NCI-H748 treated with DMSO at 0.1 percent for 48 hours (cell line): ENCODE measurements around the gene KYNU.
"Not testable (repeated sequence)": the region's sequence is repeated elsewhere in the genome, so short reads cannot be mapped to it uniquely, and the experiment has no call there.

ENCODE experiments used
- DNase-seq: peaks from one replicate; lab custom pipeline; 2025; lab: John Stamatoyannopoulos, UW

Gene KYNU

DNA sequence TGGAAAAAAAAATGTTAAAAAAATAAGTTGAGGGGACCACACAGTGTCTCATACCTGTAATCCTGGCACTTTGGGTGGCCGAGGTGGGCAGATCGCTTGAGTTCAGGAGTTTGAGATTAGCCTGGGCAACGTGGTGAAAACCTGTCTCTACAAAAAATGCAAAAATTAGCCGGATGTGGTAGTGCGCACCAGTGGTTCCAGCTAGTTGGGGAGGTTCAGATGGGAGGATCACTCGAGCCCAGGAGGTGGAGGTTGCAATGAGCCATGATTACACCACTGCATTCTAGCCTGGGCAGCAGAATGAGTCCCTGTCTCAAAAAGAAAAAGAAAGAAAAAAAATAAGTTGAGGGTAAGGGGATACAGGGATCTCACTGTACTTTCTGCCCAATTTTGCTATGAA lies 6.1 kb upstream of the KYNU start:
- DNase-seq, result no peak

DNA sequence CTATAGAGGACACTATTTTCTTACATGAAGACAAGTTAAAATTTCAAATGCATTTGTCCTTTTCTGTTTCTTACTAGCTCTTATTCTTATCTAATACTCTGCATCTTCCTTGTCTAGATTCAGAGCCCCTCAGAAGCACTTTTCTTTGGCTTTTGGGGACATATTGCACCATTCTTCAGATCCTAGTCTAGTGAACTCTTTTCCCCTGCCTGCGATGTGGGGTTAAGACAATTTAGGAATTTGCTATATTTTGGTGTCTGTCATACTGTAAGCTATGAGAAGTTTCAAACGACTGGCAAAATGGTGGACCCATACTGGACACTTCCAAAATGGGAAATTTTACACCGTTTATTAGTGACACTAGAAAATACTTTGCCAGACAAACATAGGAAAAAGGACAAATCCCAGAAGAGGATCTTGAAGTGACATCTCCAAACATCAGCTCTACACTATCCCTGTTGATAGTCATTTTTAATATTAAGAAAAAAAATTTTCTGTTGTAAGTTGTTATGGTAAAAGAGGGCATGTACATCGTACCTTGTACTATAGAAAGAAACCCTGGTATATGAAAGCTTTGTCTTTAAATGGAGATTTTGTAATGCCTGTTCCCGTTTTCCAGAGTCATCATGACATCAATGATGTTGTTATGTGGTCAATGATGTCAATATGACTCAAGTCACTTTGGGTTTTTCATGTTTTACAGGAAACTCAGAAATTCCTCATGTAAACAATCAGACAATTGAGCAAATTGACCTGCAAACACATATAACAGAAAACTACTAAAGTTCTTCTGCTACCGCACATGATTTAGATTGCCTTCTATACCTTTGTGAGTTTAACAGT lies 4.4 kb upstream of the KYNU start:
- no peak for DNase-seq

DNA sequence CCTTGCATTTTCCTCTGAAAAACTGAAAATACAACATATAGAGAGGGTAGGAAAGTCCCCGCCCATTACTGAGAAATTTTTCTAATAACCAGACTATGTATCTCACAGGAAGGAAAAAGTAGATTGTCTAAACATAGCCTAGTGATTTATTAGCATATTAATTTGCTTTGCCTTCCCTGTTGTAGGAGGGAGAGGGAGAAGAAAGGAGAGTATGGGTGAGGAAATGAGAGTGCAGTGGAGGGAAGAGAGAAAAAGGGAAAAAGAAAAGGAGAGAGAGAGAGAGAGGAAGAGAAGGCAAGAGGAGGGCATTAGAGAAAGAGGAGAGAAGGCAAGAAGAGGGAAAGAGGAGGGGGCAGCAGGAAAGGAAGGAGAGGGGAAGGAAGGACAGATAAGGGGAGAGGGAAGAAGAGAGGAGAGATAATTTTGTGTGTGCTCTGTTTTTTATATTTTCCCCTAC lies 3.6 kb upstream of the KYNU start:
- DNase-seq, result no peak

DNA sequence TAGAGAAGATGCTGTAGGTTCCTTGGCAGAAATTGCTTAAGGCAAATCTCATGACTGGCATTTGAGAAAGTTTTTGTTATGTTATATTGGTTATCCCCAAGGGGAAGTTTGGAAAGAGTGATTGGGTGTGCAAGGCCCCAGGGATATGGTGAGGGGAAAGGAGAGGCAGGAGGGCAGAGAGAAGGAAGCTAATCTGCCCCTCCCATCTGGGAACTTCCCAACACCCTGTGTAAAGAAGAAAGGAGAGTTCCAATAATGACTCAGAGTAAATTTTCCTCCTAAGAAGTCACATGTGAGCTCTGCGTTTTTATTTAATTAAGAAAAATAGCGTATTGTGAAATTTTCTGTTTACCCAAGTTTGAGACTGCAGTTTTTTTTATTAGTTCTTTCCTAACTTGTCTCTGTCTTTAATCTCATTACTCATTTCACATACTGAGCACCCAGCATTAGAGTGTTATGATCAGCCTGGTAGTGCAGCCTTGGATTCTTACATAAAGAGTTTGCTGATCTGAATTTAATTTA lies 3.1 kb upstream of the KYNU start:
- DNase-seq, result no peak

DNA sequence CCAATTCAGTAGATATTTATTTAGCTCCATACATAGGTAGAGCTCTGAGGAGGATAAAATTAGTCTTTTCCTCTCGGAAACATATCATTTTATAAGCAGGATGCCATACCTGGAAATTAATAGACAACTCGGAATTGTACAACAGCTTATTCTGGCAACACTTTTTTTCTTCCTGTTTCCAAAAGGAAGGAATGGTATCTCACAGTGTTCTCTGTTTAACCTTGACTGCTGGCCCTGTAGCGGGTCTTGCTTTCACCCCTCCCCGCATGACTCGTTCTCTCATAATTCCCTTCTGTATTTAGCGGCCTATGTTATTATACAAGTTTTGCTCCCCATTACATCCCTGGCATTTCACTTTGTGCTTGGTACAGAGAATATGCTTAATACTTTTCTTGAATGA lies 2.5 kb upstream of the KYNU start:
- no peak for DNase-seq

DNA sequence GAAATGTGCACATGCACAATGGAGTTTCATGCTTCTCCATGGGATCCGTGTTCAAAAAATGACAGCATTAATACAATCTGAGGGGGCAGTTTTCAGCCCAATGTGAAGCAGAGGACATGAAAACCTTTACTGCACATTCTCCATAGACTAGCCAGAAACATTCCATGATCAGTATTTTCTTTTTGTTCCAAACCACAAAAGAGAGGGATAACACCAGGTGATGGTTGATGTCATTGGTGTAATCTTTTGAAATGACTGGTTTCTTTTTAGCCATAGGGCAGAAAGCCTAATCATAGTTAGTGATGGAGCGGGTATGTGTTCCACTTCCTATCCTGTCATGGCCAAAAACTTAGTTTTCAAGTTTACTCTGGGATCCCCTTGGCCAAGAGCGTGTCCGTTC lies 1.8 kb upstream of the KYNU start:
- DNase-seq, result no peak

DNA sequence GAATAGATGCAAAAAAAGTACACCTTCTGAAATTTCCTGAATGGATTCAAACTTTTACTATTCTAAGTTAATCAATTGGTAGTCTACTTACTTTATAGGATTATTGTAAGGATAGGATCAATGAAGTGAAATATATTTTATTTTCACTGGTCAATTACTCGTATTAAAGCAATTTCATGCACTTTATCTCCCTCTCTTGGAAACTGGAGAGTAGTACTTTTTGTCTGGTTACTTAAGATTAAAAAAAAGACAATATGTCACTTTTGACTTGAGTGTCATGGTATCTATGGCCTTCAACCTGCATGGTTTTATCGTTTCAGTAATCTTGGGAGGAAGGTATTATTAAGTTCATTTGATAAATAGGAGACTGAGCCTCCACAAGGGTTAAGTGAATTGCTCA lies 1.0 kb upstream of the KYNU start:
- DNase-seq, result no peak

DNA sequence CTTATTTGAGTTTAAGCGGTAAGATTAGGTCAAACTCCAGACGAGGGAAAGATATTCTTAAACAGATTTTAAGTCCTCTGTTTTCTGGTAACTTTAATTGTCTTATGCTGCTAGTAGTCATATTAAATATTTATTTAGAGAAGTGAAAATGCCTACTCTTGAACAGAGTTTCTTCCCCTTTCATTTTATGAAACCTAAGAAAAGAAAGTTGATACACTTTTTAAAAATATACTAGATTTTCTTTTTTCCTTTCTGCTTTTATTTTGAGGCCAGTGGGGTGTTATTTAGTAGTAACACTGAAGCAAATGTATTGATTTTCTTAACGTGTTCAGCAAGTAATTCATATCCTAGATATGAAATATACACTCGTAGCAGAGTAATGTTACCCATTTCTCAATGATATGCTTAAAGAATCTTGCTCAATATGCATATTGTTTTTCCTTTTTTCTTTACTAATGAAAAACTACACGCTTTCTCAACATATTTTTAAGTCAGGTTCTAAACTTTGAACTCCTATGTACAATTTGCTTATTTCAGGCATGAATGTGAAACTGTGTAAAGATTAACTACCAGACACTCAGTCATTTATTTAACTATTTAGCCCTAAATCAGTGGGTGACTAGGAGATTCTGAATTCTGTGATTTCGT lies 691 bp downstream of the KYNU start:
- no peak for DNase-seq

DNA sequence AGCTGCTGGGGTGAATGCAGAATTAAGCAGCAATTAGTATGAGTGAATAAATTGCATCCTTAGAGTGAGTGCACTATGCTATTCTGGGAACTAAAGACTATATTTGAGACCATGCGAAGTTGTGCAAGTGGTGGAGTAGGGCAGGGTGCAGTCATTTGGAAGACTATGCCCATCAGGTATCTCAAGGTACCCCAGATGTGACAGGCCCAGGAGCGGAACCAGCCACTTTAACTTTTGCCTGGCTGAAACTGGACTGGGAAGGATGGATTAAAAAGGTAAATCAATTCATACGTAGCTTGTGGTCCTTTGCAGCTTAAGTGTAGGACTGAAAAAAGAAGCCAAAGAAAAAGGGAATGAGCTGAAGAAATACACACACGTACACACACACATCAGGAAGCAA lies 1.7 kb downstream of the KYNU start:
- DNase-seq, result no peak

DNA sequence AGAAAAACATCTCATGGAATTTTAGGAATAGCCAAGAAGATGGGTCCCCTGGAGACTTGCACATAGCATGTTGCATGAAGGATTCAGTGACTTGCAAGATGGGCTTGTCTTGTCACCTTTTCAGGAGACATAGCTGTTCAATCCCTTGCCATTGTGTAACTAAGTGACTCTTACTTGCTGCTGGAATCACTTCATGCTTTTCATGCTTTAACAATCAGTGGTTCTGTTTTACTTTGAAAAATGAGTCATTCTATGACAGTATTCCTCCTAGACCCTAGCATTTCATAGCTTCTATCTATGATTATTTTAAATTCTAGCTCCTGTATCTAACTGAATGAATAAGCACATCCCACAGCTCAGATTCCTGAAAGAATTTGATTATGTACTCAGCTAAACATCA lies 2.8 kb downstream of the KYNU start:
- DNase-seq, result no peak

DNA sequence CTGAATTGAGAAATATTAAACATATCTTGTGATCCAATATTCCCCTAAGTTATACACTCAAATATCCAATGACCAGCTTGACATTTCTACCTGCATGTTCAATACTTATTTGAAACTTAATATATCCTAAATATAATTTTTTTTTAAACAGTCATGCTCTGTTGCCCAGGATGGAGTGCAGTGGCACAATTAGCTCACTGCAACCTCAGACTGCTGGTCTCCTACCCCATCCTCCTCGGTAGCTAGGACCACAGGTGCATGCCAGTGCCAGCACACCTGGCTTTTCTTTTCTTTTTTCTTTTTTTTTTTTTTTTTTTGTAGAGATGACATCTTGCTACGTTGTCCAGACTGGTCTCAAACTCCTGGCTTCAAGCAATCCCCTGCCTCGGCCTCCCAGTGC lies 4.2 kb downstream of the KYNU start:
- no peak for DNase-seq

DNA sequence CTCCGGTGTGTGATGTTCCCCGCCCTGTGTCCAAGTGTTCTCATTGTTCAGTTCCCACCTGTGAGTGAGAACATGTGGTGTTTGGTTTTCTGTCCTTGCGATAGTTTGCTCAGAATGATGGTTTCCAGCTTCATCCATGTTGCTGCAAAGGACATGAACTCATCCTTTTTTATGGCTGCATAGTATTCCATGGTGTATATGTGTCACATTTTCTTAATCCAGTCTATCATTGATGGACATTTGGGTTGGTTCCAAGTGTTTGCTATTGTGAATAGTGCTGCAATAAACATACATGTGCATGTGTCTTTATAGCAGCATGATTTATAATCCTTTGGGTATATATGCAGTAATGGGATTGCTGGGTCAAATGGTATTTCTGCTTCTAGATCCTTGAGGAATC lies 5.0 kb downstream of the KYNU start:
- DNase-seq, result not testable (repeated sequence)

DNA sequence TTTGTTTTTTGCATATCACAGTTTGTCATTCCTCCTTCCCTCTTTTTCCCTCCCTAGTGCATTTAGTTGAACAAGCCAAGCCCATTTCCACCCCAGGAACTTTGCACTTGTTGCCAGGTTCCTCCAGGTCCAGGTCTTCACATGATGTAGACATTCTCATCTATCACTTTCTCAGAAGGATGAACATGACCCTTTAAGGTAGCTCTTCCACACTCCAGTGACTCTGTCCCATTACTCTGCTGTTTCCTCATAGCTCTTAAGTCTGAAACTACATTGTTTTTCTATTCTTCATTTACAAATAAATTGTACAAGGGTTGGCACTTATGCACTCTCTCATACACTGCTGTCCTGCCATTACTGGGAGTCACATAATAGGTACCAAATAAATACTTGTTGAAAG lies 6.1 kb downstream of the KYNU start:
- DNase-seq, result no peak

DNA sequence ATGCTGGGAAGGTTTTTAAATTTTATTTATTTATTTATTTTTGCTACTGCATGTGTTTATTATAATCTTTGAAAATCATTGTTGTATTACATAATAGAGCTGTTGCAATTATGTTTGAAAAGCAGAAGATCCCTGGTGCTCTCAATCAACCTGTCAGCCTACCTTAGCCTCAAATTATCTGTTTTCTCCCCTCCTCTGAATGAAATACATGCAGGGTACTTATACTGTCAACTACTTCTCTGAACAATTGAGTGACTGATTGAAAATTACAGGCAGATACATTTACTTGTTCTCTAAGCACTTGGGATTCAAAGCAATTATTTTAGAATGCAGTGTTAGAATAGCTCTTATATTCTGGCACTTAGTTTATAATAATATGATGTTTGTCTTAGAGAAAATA lies 8.1 kb downstream of the KYNU start:
- no peak for DNase-seq

DNA sequence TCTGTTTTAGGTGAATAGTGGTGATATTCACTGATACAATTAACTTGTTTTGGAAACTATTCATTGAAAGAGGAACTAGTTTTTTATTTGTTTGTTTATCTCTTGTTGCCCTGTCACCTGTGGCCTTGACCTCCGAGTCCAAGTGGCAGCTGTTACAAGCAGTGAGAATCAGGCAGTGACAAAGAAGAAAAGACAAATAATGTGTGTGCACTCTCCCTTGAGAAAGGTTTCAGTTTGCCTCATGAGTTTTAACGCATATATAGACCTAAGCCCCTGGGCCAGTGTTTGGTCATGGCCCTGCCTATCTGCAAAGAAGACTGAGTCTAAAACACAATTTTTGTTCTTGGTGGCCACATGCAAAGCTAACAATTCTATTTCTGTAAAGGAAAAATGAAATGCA lies 15.3 kb downstream of the KYNU start:
- DNase-seq, result no peak

DNA sequence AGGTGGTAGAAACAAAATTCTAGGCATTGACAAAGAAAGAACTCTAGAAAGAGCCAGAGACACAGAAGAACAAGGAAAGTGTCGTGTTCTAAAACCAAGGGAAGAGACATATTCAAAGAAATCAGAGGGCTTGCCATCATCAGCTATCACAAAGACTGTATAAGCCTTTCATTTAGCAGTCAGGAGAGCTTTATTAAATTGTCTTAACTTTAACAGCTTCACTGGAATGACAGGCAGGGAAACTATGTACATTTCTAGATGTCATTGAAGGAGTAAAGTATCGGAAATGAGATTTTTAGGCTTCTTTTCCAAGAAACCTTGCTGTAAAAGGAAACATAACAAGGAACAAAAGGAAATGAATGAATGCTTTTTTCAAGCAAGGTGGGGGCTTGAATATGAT lies 15.8 kb downstream of the KYNU start:
- DNase-seq, result no peak

DNA sequence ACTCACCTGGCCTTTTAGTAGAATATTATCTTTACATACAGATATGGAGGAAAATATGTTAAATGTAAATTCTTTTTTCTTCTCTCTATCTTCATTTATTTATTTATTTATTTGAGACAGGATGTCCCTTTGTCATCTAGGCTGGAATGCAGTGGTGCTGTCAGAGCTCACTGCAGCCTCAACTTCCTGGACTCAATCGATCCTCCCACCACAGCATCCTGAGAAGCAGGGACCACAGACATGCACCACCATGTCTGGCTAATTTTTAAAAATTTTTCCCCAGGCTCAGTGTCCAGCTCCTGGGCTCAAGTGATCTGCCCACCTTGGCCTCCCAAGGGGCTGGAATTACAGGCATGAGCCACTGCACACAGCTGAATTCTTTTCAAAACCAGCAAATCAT lies 20.3 kb downstream of the KYNU start:
- DNase-seq, result no peak

DNA sequence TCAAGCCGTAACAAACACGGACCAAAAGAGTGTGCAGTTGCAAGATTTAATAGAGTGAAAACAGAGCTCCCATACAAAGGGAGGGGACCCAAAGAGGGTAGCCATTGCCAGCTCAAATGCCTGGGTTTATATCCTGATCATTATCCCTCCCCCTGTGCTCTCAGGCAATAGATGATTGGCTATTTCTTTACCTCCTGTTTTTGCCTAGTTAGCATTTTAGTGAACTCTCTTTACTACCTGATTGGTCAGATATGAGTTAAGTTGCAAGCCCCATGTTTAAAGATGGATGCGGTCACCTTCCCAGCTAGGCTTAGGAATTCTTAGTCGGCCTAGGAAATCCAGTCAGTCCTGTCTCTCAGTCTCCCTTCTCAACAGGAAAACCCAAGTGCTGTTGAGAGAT lies 22.9 kb downstream of the KYNU start:
- DNase-seq, result not testable (repeated sequence)

DNA sequence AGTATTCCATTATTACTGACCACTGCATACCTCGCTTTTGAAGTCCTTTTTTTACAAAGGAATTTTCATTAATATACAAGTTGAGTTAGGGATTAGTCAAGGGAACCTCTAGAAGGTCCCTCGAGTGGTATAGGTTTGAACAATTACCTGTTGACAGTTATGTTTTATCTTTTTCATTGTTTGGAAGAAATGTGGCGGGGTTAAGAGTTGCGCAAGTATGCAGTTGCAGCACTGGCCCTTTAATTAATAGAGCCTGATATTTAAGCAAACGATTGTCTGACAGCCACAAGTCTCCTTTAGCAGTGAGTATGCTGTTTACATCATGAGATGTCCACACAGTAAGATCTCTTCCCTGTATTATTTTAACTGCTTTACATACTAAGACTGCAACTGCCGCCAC lies 24.3 kb downstream of the KYNU start:
- DNase-seq, result no peak

DNA sequence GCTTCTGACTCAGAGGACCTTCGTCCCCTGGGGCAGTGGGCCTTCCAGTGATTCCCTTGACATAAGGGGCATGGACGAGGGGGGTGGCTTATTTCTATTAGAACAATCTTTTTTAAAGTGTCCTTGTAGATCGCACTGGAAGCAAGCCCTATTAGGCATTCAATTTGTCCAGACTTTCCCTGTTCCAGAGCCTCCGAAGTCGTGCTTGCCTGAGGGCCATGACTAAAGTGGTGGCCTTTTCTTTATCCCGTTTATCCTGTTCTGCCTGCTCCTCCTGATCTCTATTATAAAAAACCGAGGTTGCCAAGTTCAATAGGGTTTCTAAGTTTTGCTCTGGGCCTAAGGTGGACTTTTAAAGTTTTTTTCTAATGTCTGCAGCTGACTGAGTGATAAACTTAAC lies 26.3 kb downstream of the KYNU start:
- DNase-seq, result not testable (repeated sequence)

DNA sequence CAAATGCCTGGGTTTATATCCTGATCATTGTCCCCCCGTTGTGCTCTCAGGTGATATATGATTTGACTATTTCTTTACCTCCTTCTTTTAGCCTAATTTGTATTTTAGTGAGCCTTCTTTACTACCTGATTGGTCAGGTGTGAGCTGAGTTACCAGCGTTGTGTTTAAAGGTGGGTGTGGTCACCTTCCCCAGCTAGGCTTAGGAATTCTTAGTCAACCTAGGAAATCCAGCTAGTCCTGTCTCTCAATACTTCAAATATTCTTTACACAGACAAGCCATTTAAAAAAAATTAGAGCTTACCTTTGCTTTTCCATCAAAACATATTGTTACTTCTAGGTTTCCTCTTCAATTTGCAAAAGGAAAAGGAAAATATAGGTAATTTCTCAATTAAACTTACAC lies 30.2 kb downstream of the KYNU start:
- no peak for DNase-seq

DNA sequence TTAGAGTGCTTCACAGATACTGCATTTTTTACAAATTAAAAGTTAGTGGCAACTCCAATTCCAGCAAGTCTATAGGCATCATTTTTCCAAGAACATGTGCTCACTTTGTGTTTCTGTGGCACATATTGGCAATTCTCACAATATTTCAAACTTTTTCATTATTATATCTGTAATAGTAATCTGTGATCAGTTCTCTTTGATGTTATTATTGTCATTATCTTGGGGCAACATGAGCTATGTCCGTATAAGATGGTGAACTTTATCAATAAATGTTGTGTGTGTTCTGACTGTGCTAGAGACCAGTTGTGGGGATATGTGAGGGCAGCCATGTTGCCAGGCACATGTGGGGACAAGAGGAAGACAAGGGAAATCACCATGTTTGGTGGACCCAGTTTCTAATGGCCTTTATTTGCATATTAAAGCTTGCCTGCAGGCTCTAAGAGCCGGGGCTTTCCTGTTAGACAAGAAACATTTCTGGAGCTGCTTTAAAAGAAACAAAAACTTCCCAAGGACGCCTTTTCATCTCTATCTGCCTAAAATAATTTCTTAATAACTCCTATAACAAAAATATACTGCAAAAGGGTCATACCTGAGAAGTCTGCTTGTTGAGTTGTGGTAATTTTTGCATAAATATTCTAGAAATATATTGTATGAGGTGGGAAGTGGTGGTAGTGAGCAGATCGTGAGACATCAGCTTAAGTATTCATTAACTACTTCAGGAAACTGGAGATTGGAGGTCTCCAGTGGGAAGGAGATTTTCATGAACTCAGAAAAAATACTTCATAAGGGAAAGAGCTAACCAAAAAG lies 37.2 kb downstream of the KYNU start:
- DNase-seq, result no peak

DNA sequence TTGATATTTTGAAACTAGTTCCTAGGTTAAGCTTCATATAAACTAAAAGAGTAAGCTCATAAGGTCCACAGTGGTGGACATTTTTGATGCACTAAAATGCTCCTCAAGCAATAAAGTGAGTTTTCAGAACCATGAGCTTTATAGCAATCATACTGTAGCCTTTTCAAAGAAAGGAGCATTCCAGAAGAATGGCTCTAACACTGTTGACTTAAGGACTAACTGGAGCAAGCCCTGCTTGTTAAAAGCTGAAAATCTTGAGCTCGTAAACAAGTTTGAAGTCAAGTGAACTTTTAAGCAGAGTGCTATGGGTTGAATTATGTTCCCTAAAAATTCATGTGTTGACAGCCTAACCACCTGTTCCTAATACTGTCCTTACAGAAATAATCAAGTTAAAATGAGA lies 38.0 kb downstream of the KYNU start:
- no peak for DNase-seq
